Calu3 (cell line): ENCODE data around the gene TBC1D10A. TPM values are rescaled to one million over a fixed set of nuclear protein-coding genes. Genes with fewer than 3 reads are reported as not detected.

Experiments used
- BruUV-seq: library from RNA; stranded (reverse); fragments of 400-500 nt; replicated peaks from 2 replicates; lab custom pipeline; 2021; lab: Mats Ljungman, UMichigan
- CTCF ChIA-PET: fragments of 300-600 bp; sonication (Branson Sonifier 250); formaldehyde crosslinking; loops from one replicate; lab custom pipeline; 2022; ENCODE audit warnings: antibody characterized with exemption; lab: Charles Lee
- DNase-seq: peaks from one replicate; pipeline ENCODE4 v3.0.0; 2022
- H3K27ac Mint-ChIP-seq: one replicate; pipeline ENCODE4 v1.8.0; 2022; ENCODE audit warnings: mixed read lengths; ENCODE audit not compliant: unreplicated experiment
- H3K27me3 Mint-ChIP-seq: one replicate; pipeline ENCODE4 v1.8.0; 2022; ENCODE audit warnings: mixed read lengths; ENCODE audit not compliant: unreplicated experiment
- H3K36me3 Mint-ChIP-seq: one replicate; pipeline ENCODE4 v1.8.0; 2022; ENCODE audit warnings: mild to moderate bottlenecking, moderate library complexity, mixed read lengths; ENCODE audit not compliant: insufficient read depth, unreplicated experiment
- H3K4me1 Mint-ChIP-seq: one replicate; pipeline ENCODE4 v1.8.0; 2022; ENCODE audit warnings: mild to moderate bottlenecking, low read depth, mixed read lengths; ENCODE audit not compliant: unreplicated experiment
- H3K4me3 Mint-ChIP-seq: one replicate; pipeline ENCODE4 v1.8.0; 2022; ENCODE audit warnings: mild to moderate bottlenecking, low read depth, moderate library complexity, mixed read lengths; ENCODE audit not compliant: unreplicated experiment
- H3K9me3 Mint-ChIP-seq: one replicate; pipeline ENCODE4 v1.8.0; 2022; ENCODE audit warnings: low read depth, mixed read lengths; ENCODE audit not compliant: unreplicated experiment
- CTCF ChIP-seq: fragments of 200-600 bp; IDR thresholded peaks from one replicate; pipeline ENCODE4 v1.8.0; 2022; ENCODE audit warnings: antibody characterized with exemption; ENCODE audit not compliant: unreplicated experiment
- intact Hi-C: fragments of 100-400 bp; cut with micrococcal nuclease; formaldehyde crosslinking; loops from one replicate; pipeline ENCODE4 v1.10.0; 2022; ENCODE audit not compliant: unreplicated experiment
- total RNA-seq: library from RNA; stranded (reverse); gene quantifications from 2 replicates; pipeline ENCODE4 v1.2.3, GENCODE V29; 2022

TBC1D10A gene
- total RNA-seq, 1 experiment from 2014 or later: 24.5 TPM

- DNase-seq: no peak
- no peak for TF ChIP-seq CTCF
- Mint-ChIP-seq H3K4me1 (no peaks in the 10 kb centered on the region), H3K4me3 (no peak overlapping the region), H3K27ac (no peak overlapping the region), H3K9me3 (no peaks in the 10 kb centered on the region), H3K36me3 (peaks cover 41% of the 10 kb centered on the region), H3K27me3 (no peaks in the 10 kb centered on the region)
- no TSS peak for BruUV-seq
- CTCF ChIA-PET: interaction anchor here (0.6 kb wide), 1 partner anchor 357 kb away, joined by 4 read pairs; no protein-coding TSS in a partner anchor
- intact Hi-C loops: no loop called here
These were observed 41.7 kb upstream of the TBC1D10A start for GRCh38 chr22:30368420-30368819.

- CTCF ChIA-PET: no interaction called here
- H3K27me3 Mint-ChIP-seq: no peaks in the 10 kb centered on the region
- TF ChIP-seq CTCF: no peak
- DNase-seq: no peak
- no peak overlapping the region for H3K4me3 Mint-ChIP-seq
- no peak overlapping the region for H3K27ac Mint-ChIP-seq
- intact Hi-C loops: no loop called here
- BruUV-seq: no TSS peak
- H3K4me1 Mint-ChIP-seq: no peaks in the 10 kb centered on the region
- peaks cover 19% of the 10 kb centered on the region for H3K36me3 Mint-ChIP-seq
- H3K9me3 Mint-ChIP-seq: no peaks in the 10 kb centered on the region
These were observed 39.1 kb upstream of the TBC1D10A start for GRCh38 chr22:30365891-30366290.

- Mint-ChIP-seq H3K27ac (no peak overlapping the region), H3K27me3 (no peaks in the 10 kb centered on the region), H3K36me3 (peaks cover 9% of the 10 kb centered on the region), H3K4me3 (no peak overlapping the region), H3K9me3 (no peaks in the 10 kb centered on the region), H3K4me1 (peaks cover 6% of the 10 kb centered on the region)
- BruUV-seq: no TSS peak
- TF ChIP-seq CTCF: no peak
- no peak for DNase-seq
- CTCF ChIA-PET: interaction anchor here (0.7 kb wide), 1 partner anchor 64 kb away, joined by 3 read pairs; no protein-coding TSS in a partner anchor
- intact Hi-C loops: no loop called here
These were observed 36.0 kb upstream of the TBC1D10A start for GRCh38 chr22:30362651-30363281.

- peaks cover 16% of the 10 kb centered on the region for H3K36me3 Mint-ChIP-seq
- H3K9me3 Mint-ChIP-seq: no peaks in the 10 kb centered on the region
- no TSS peak for BruUV-seq
- peaks cover 11% of the 10 kb centered on the region for H3K4me1 Mint-ChIP-seq
- H3K27ac Mint-ChIP-seq: no peak overlapping the region
- DNase-seq: no peak
- H3K27me3 Mint-ChIP-seq: no peaks in the 10 kb centered on the region
- CTCF ChIA-PET: no interaction called here
- no peak for TF ChIP-seq CTCF
- intact Hi-C loops: no loop called here
- no peak overlapping the region for H3K4me3 Mint-ChIP-seq
These were observed 35.3 kb upstream of the TBC1D10A start for GRCh38 chr22:30361916-30362650.
